Epithelial cell of esophagus (primary cell): ENCODE measurements around the gene NUCKS1.
A peak's percentile ranks its signal among the peaks of the same experiment; 100 is the strongest.

Source experiments
- DNase-seq: peaks from one replicate; pipeline ENCODE4 v3.0.0; 2010; ENCODE audit warnings: low read depth
- H3K4me3 ChIP-seq: 2 replicates; pipeline ENCODE4 v1.5.1; 2011; ENCODE audit warnings: mild to moderate bottlenecking, low read length, control low read depth
- TF ChIP-seq, protein P1 (sequence below): IDR thresholded peaks from 2 replicates; pipeline ENCODE4 v1.5.1; 2011; ENCODE audit warnings: low read depth, mild to moderate bottlenecking, low read length, control low read depth, inconsistent platforms; ENCODE audit not compliant: insufficient read depth; ENCODE audit errors: missing control alignments

The NUCKS1 gene

DNA sequence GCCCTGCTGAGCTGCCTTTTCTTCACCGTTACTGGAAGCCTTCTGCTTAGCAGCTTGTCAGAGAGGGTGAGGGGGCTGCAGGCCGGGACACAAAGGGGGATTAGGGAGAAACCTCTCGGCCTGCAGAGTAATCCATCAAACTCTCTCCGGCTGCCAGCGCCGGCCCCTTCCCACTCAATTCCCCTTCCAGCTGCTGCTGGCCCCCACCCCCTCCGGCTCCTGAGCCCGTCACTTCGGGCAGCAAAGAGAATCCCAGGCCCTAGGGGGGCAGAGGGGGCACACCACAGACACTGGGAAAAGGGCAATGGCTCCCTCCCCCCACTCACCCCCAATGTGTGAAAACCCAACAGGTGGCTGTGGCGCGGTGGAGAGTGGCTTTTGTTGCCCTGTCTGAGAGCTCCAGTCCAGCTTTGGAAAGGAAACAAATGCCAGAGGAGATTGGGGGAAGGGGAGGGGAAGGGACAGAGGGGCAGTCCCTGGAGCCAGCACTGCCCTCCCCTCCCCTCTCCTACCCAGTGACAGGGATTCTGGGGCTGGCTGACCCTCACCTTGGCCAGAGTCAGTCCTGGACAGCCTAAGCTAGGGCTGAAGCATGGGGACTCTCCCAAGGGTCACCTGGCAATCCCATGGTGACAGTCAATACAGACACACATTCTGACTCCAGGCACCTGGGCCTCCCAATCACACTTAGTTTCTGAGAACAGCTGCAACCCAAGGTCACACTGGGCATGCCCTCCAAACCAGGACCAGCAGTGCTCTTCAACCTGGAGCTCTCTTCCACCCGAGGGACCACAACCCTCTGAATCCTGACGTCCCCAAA lies 79.2 kb downstream of the NUCKS1 start:
- TF ChIP-seq, protein P1, sequence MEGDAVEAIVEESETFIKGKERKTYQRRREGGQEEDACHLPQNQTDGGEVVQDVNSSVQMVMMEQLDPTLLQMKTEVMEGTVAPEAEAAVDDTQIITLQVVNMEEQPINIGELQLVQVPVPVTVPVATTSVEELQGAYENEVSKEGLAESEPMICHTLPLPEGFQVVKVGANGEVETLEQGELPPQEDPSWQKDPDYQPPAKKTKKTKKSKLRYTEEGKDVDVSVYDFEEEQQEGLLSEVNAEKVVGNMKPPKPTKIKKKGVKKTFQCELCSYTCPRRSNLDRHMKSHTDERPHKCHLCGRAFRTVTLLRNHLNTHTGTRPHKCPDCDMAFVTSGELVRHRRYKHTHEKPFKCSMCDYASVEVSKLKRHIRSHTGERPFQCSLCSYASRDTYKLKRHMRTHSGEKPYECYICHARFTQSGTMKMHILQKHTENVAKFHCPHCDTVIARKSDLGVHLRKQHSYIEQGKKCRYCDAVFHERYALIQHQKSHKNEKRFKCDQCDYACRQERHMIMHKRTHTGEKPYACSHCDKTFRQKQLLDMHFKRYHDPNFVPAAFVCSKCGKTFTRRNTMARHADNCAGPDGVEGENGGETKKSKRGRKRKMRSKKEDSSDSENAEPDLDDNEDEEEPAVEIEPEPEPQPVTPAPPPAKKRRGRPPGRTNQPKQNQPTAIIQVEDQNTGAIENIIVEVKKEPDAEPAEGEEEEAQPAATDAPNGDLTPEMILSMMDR: no peak
- no peak overlapping the region for H3K4me3 ChIP-seq
- no peak for DNase-seq

DNA sequence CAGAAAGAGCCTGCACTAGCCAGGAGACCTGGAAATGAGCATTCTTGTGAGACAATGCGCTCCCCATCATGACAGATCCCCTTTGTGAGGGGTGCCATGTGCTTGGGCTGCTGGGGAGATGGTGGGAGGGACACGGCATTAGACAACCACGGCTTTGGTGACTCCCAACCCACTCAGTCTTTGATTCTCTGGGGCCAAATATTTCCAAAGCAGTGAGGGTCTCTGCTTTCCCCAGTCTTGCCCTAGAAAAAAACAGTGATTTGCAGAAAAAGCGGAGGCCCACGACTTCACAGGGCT lies 79.9 kb downstream of the NUCKS1 start:
- no peak for DNase-seq
- H3K4me3 ChIP-seq: no peak overlapping the region
- TF ChIP-seq, protein P1: no peak

DNA sequence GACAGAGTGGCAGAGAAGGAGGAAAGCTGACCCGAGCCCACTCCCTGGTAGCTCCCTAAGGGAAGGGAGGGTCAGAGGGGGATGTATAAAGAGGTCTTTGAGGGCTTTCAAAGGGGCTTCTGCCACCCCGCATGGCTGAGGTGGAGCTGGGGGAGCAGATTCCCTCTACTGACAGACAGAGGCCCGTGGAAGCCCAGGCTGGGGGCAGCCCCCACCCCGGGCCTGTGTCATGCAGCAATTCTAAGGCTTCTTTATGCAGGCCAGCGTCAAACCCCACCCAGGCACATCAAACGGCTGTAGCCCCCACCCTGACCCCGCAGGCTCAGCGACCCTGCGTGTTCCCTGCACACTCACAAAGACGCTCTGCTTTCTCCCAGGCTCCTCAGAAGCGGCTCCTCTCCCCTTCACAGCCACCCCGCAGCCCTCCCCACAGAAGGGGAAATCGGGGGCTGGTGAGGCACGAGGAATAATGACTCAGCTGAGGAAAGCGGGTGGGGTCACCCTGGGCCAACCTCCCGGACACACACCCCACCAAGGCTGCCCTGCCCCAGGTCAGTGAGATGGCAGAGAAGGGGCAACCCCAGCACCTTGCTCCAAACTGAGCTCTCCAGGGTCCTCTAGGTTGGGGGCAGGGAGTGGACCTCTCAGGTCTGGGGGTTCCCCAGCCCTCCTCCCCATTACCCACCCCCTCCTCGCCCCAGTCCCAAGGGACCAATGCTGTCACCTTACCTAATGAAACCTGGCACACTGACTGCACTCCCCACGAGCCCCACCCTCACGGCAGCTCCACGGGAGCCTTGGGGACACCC lies 80.4 kb downstream of the NUCKS1 start:
- H3K4me3 ChIP-seq: no peak overlapping the region
- TF ChIP-seq, protein P1: no peak
- no peak for DNase-seq

DNA sequence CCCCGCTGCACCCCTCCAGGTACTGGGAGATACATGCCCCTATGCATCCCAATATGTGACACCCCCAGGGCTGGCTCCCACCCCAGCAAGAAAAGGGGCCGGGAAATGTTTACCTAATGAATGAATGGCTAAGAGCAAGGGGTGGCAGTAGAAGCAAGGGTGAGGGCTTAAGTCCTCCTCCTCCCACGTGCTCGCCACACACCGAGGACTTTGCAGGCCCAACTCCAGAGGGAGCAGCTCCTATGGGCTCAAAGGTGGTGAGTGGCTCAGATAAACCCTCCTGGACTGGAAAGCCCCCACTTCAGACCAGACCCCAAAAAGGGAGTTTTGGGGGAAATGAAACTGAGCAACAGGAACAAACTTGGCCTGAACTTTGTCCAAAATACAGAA lies 81.0 kb downstream of the NUCKS1 start:
- H3K4me3 ChIP-seq: no peak overlapping the region
- TF ChIP-seq, protein P1: no peak
- DNase-seq: no peak

DNA sequence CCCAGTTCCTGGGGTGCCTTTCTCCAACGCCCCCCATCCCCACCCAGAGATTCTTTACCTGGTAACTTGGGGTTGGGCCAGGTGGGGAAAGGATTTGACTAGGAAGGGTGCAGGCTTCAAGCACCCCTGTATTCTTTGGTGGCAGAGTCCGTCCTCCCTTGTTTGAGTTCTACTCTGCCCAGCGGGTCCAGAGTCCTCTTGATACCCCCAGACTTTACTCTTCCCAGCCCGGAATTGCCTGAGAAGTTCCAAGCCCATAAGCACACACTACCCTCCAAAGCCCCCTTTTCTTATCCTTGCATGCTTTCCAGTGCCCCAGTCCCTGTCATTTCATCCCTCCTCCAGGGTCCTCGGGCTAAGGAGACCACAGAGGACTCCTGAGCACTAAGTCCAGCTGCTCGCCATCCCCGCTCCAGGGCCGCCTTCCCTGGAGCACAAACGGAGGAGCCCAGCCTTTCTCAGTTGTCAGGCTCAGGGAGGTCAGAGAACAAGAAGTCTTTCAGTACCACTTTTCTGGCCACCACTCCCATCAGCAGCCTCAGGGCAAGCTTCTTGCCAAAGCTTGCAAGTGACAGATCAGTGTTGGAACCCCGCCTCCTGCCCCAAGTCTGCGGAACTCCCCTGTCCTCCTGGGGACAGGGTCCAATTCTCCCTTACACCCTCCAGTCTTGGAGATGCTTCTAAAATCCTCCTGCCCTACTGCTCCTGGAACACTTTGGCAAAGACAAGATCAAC lies 81.9 kb downstream of the NUCKS1 start:
- no peak overlapping the region for H3K4me3 ChIP-seq
- peak; percentile 45 for DNase-seq
- TF ChIP-seq, protein P1: no peak

DNA sequence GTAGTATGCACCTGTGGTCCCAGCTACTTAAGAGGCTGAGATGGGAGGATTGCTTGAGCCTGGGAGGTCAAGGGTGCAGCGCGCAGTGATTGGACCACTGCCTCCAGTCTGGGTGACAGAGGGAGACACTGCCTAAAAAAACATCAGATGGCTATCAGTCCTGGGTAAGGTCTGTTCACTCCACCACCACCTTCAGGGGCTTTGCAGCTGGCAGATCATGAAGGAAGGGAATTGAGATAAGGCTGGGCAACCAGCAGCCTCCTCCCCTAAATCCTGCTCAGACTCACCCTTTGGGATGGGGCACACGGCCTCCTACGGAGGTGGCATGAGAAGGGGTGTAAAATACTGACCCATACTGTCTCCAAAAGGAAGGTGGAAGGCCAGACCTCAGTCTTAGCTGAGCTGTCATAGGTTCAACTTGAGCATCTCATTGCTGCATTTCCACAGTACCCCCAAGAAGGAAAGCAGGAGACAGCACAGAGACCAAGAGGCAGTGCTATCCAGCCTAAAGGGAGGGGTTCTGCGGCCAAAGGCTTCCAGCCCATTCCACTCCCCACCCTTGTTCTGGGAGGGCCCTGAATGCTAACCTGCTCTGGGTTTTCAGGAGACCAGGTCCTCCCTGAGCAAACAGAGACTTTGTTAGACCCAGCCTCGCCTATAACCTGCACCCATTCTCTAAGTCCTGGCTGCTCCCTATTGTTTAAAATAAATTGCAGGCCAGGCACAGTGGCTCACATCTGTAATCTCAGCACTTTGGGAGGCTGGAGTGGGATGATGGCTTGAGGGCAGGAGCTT lies 83.4 kb downstream of the NUCKS1 start:
- TF ChIP-seq, protein P1: no peak
- DNase-seq: no peak
- H3K4me3 ChIP-seq: no peak overlapping the region
